ENCODE measurements around the gene DGKB.

The DGKB gene

DNA sequence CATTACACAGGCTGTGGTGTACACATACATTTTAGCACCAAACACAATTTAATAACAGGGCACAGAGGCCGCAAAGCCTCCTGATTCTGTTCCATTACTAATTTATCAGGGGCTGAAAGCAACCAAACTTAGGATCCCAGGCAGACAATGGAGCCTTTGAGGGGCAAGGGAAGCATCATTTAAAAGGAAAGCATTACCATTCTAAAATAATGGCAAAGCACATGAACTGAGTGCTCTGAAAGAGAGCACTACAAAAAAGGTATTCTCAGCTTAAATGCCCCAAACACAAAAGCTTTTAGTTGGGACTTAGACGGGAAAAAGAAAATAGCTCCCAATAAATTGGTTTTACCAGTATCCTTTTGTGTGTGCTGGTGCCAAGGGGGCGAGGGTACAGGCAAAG is 631.1 kb downstream of the DGKB start:
- no peak for DNase-seq

DNA sequence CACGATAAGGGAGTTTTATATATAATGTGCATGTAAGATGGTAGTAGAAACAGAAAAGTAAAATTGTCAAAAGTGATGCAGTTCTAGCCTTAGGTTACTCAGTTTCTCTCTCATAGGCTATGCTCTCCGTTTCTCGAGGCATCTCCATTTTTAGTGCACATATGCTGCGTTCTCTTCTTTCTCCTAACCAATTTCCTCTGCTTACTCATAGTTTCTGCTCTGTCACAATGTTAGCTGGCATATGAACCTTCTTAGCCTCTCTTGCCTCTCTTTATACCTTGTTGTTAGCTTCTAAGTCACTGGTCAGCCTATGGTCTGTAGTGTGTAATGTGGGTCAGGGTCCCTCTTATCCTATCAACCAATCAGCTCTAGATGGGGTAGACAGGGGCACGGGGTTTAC is 632.5 kb downstream of the DGKB start:
- DNase-seq = no peak

DNA sequence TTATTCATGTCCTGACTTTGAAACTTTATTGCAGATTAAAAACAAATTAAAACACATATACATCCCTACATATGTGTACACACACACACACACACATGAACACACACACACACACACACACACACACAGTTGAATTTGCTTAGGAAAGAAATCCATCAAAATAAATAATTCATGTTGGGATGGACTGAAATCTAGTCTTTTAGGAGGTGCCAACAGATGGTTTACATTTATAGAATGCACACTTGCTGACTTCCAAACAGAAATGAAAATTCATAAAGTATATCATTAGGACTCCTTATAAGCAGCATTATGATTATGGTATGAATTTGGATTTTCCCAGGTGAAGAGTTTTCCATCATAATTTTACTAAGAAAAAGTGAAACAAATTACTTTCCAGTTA is 642.5 kb downstream of the DGKB start:
- no peak for DNase-seq

DNA sequence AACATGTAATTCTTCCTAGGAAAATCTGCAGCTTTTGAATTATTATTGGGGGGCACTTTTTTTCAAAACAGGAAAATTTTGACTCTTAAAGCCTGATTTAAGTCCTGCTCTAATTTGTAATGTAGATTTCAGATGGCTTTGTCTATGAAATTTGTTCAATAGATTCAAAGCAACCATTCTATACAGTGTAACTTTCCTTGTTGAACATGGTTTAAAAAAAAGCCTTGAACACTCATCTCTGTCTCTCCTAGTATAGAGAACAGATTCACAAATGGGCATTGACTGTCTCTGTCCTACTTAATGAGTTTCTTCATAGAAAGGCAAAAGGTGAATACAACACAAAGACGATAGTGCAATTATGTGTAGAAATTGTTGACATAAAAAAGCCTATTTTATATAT is 643.7 kb downstream of the DGKB start:
- no peak for DNase-seq

DNA sequence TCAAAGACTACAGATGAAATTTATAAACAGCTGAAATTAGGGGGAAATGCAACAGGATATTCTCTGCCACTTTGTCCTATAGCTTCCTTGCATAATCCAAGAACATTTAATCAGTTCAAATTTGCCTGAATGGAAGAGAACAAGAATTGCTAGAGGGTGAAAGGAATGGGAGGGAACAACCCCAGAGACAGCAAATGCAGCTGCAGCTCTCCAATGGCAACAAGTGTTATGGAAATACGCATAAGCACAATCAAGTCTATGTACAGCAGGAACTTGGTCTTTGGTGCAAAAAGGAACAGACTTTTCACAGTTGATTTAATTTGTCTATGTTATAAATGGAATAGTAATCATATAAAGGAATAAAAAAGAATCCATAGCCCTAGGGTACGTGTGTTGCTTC is 644.1 kb downstream of the DGKB start:
- DNase-seq = no peak

DNA sequence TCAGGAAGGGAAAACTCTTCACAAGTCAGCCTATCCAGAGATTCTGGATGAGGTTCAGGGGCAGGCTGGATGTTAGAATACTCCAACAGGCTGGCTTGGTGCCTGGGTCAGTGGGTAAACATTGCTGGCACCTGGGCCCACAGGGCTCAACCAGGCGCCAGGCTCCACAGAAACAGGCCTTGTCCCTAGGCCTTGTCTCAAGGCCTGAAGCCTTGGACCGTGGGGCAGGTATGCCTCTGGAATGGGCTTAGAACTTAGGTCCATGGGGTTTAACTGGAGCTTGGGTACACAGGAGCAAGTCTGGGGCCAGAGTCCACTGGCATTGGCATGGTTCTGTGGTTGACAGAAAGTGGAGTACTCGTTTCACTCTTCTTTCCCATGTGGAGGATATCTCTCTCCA is 650.1 kb downstream of the DGKB start:
- no peak for DNase-seq

DNA sequence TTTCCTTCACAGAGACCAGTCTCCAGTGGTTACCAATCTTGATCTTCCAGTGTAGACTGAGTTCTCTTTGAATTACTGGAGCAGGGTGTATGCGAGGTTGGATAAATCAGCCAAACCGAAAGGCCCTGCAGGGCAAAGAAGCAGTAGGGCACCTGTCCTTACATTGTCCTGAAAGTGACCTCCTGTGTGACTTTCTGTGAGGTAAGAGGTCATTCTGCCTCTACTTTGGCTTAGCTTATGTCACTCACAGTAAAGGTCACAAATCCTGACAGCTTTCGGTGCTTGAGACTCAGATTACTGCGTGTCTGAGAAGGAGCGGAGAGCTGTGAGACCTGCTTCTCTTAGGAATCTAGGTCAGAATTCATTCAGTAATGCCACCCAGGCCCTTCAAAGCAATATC is 660.4 kb downstream of the DGKB start:
- DNase-seq = no peak

DNA sequence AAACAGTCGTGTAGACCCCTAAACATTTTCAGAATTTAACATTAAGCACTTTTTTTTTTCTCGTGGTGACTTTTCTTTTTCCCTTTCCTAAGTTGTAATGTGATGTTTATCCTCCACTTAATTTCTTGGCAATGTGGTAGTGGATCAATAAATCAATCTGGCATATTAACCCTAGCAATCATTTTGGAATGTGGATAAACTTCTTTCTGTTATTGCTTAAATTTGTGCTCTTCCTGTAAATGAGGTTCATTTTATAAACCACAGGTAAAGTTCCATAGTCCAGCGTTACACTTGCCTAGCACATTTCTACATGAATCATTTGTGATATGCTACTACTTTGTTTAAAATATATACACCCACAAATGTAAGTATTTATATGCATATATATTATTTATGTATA is 665.7 kb downstream of the DGKB start:
- DNase-seq = no peak

DNA sequence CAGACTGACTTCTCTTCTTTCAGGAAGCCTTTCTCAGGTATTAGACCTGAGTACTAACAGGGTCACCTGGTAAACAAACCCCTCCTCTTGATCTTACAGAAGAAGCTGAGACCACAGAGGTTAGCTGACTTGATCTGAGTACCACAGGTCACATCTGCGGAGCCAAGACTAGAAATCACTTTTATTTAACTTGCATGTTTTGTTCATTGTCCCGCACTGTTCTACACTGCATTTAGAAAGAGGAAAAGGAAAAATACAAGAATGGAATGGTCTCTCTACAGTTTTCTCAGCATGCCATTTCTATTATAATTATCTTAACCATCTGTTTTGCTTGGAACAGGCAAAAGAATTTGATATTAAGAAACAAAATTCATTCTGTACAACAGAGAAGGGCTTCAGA is 667.5 kb downstream of the DGKB start:
- no peak for DNase-seq

DNA sequence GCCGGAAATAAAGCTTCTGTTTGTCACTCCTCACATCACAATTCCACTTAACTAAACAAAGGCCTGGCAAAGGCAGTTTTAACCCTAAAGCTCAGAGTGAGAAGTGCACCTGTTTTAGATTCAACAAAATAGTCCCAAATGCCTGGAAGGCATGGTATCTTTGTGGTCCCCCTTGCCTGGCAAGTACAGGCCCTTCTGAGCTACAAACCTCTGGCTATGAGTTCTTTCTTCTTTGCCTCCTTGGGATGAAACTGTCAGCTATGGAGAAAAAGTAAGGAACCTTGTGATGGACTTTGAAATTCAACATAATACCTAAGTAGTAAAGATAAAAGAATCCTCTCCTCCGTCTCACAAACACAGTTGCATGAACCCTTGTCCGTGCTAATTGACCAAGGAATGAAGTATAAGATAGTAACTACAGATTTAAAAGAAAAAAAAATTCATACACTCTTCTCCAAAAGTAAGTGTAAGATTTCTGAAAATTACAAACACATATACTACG is 668.6 kb downstream of the DGKB start:
- DNase-seq = no peak

DNA sequence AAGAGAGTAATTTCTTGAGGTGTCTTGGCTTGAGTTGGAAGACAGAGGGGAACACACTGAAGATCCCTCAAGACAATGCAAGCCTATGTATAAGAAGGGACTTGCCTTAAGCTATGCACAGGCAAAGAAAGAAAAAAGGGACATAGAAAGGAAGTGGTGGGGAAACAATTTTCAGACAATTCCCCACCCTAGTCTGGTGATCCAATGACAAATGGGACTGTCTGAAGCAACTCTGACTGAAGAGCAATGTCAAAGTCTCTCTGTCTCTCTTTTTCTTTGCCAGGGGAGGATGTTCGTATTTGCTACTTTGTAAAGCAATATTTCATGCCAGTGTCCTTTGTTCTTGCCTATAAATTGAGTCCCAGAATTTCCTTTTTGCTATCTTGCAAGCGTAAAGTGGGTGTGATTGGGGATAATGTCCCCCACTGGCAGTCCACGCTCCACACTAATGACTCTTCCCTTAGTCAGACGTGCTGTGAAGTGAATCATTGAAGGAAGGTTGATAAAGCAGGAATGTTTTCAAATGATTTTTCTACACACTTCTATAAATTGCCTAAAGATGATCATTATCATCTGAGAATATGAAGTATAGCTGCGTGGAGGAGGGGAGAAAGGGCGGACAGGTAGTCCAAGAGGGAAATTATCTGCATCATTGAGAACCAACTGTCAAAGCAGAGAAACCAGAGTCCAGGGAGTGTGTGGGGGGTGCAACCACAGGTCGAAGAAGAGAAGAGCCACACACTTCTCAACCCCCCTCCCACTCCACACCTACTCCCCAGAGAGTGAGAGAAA is 669.3 kb downstream of the DGKB start:
- peak; percentile 88 for DNase-seq

DNA sequence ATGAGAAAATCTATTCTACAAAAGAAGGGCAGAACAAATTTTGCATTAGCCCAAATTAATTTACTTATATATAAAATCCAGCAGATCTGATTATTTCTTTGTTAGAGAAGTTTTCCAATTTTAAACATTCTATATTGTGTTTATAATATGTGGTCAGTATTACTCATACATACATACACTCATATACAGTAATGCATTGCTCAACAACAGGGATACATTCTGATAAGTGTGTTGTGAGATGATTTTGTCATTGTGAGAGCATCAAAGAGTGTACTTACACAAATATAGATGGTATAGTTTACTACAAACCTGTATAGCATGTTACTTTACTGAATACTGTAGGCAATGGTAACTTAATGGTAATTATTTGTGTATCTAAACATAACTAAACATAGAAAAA is 673.5 kb downstream of the DGKB start:
- DNase-seq = no peak

DNA sequence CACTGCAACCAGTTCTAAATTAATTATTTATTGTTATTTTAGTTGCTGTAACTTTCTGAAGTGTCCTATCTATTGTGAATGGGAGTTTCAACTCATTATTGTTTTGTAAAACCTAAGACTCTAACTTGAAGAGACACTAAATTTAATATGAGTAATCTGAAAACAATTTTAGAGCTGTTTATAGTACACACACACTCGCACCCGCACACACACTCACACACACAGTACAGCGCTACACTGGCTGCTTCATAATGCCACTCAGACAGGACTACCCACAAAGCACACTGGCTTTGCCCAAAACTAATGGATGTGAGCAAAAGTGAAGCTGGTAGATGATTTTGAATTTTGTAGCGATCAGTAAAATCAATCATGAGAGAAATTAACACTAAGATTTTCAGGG is 674.2 kb downstream of the DGKB start:
- DNase-seq = peak; percentile 18

DNA sequence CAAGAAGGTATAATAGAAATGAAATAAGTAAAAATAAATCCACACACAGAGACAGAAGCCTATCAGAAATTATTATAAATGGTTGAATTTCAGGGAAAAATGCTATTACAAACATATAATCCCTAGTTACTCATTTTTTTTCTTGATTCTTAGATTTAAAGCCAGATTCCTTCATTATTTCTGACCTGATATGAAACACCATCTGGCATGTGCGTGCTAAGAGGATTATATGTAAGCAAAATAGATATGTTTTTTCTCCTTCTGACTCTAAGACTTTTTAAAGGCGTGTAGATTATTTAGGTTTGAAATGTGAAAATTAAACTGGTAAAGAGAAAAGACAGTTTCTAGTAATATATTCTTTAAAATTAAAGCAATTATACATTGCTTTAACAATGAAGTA is 676.4 kb downstream of the DGKB start:
- DNase-seq = no peak

DNA sequence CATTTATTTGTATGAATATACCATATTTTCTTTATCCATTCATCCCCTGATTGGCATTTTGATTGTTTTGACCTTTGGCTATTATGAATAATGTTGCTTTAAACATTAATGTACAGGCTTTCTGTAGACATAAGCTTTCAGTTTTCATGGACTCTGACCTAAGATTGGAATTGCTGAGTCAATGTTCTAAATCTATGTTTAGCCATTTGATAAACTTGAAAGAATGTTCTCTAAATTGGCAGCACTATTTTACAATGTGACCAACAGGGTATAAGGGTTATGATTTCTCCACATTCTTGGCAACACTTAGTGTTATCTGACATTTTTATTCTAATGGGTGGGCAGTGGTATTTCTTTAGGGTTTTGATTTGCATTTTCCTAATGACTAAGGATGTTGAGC is 683.4 kb downstream of the DGKB start:
- peak; percentile 20 for DNase-seq

DNA sequence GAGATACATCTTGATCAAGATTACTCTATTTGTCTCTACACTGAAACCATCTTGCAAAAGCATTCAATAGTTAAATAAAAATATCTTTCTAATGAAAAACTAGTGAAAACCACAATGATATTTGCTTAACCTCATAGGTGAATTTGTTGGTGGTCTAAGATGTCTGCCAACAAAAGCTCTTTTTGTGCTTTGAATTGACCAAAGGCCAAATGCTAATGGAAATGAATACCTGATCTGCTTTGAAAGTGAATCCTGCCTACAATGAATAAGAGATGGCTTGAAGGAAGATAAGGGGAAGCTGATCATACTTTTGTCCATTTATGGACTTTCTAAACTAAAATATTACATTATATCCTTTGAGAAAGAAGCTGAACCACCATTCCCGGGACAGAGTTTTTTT is 684.2 kb downstream of the DGKB start:
- no peak for DNase-seq

DNA sequence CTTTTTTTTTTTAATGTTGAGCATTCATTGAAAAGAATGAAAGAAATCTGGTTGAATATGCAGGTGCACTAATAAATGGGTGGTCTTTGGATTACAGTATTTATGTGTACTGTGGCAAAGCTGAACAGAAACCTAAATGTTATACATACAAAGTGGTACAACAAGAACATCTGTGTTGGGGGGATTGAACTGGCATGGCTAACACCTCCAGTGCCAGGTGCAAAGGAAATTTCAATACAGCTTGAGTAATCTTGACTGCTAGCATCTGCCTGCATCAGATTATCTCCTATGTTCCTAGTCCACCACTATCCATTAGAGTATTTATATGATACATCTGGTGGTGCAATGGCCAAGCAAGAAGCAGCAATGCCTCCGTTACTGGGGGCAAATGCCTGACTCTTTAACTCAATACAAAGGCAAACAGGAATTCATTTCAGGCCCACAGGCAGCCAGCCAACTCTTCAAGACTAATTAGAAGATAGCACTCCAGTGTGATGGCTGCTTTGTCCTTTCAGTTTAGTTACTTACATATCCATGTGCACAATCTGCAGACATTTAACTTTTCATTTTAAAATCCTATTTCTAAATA is 692.6 kb downstream of the DGKB start:
- DNase-seq = no peak

DNA sequence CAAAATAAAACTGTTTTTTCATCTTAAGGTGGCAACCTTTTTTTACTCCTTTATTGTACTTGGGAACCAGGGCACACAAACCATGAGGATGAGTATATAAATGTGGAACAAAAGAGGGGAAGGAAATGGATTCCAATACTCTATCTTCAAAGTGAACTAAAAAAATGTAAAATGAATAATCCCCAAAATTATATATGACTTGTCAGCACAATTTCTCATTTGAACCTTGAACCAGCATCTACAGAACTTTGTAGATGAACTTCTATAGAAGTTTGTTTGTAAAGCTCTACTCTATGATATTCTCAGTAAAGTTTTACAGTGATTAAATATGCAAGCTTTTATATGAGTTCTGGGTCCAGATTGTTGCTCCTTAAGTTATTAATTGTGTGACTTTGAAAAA is 694.8 kb downstream of the DGKB start:
- DNase-seq = no peak

DNA sequence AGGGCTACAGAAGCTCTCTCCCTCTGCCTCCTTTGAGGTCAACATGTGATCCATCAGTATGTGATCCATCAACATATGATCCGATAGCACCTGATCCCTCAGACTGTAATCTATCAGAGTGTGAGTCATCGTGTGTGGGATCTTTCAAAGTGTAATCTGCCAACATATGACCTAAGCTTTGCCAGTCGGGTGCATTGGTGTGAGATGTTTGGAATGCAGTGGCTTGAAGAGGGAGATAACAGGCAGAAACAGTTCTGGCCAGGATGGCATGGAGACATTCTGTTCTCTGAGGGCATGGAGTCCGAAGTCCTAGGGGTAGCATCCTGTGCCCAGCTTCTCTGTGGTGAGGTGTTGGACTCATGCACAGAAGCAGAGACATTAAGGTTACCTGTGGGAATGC is 695.4 kb downstream of the DGKB start:
- peak; percentile 99 for DNase-seq

DNA sequence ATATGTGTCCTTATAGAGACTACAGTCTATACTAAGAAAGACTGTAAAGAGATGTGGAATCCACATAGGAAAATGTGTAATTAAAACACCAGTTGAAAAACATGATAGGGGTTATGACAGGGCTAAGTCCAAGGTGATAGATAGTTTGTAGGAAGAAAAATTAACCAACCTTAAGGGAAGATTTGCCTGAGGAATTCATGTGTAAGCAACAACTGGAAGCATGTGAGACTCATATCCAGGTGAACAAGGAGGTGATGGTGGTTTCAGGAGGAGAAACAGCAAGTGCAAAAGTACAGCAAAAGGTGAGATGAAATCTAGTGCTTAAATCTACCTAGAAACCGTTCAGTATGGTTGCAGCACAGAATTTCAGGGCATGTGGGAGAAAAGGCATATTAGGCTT is 696.4 kb downstream of the DGKB start:
- DNase-seq = no peak

DNA sequence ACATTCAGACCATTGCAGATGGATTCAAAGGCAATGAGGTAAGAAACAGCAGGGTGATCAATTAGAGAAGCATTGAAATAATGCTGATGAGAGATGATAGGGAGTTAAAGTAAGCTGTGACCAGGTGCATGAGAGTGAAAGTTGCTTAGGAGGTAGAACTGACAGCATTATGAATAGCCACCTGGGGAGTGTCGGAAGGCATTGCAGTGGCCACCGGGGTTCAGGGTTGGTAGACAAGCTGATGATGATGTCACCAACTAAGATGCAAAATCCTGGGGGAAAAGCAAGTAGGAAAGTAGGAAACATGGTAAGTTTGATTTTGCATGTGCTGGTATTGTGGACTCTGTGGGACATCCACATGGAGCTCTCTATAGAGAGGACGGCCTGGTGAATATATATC is 701.2 kb downstream of the DGKB start:
- DNase-seq = peak; percentile 1

DNA sequence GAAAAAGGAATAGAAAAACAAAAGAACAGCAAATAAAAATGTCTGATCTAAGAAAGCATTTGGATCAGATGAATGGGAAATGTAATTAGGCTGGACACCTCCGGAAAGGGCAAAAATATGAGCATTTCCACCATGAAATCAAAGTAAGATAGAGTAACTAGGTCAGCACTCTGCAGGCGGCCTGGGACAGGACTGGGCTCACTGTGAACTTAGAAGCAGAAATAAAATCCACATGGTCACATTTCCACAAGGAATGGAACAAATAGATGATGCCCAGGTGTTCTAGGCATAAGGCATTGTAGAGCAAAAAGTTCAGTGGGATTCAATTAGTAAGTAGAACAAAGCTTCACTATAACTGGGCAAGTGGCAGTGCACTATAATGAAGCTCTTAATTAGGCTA is 703.2 kb downstream of the DGKB start:
- no peak for DNase-seq

DNA sequence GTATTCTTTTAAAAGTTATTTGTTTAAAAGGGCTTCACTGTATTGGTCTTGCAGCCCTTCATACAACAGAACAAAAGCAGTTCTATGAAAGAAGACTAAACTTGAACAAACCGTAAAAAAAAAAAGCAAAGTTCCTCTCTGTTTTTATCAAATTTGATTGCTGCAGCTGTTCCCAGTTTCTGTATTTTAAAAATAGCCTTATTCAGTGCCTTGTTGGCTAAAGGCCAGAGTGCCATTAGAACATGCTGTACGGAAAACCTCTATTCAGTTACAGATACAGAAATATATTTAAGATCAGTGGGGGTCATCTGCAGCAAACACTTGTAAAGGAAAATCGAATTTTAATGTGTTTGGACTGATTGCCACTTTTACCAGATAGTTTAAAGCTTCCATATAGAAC is 705.3 kb downstream of the DGKB start:
- no peak for DNase-seq

DNA sequence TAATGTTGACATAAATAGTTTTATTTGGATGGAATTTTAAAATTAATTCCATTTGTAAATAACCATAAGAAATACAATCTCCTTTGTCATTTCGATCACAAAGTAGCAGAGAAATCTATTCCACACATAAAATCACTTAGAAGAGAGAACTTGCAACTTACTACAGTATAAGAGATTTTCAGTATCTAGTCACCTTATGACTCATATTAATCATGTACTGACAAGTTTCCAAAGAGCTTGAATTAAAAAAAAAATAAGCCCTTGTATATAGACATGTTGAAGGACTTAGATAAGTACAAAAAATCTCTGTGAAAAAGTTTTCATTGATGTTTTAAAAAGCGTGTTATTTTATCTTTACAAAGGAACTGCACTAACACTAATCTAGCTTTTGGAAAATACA is 706.0 kb downstream of the DGKB start:
- no peak for DNase-seq

DNA sequence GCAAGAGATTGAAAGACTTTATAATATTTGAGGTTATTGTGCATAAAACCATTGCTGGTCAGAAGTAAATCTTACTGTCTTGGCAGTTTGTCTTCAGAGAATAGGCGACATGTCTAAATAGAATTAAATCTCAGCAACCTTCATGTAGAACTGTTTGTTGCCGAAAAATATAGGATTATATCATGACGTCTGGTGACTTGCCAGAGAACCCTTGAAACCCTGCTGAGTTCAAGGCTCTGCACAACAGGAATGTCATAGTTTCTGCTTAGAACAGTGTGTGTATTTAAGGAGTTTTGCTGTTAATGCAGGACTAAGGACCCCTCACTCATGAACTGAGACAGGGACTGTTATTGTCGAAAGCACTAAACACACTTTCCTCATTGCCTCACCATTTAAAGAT is 706.7 kb downstream of the DGKB start:
- no peak for DNase-seq
